Measurements from ENCODE around the gene IMPDH2.
A peak's percentile ranks its signal among the peaks of the same experiment; 100 is the strongest.

IMPDH2 gene

GRCh38 chr3:49028673-49029562, at the start of gene IMPDH2:
TSS of gene IMPDH2 (minus strand) at chr3:49029398. CDS start at chr3:49029350, 48 bp downstream.
- peak; percentile 81 for DNase-seq (ENCODE audit: low read depth)

- DNase-seq (ENCODE audit: low read depth) = no peak
These were observed 47.4 kb upstream of the IMPDH2 start for GRCh38 chr3:49076646-49077045.

- no peak for DNase-seq (ENCODE audit: low read depth)
These were observed 46.9 kb upstream of the IMPDH2 start for GRCh38 chr3:49076116-49076515.

GRCh38 chr3:49058011-49058410, 28.8 kb upstream of the IMPDH2 start:
- DNase-seq (ENCODE audit: low read depth) = no peak

GRCh38 chr3:49057268-49057667, 28.1 kb upstream of the IMPDH2 start:
- no peak for DNase-seq (ENCODE audit: low read depth)

GRCh38 chr3:49054344-49054862, 25.2 kb upstream of the IMPDH2 start:
- DNase-seq (ENCODE audit: low read depth) = no peak

- no peak for DNase-seq (ENCODE audit: low read depth)
These were observed 24.3 kb upstream of the IMPDH2 start for GRCh38 chr3:49053543-49053942.

- DNase-seq (ENCODE audit: low read depth) = no peak
These were observed 6.1 kb upstream of the IMPDH2 start for GRCh38 chr3:49035281-49035680.

- DNase-seq (ENCODE audit: low read depth) = no peak
These were observed 5.5 kb upstream of the IMPDH2 start for GRCh38 chr3:49034650-49035049.

GRCh38 chr3:49032646-49033304, 3.6 kb upstream of the IMPDH2 start:
- DNase-seq (ENCODE audit: low read depth) = no peak

GRCh38 chr3:49030321-49030720, 1.1 kb upstream of the IMPDH2 start:
- DNase-seq (ENCODE audit: low read depth) = no peak

- no peak for DNase-seq (ENCODE audit: low read depth)
These were observed 326 bp upstream of the IMPDH2 start for GRCh38 chr3:49029563-49029884.

- DNase-seq (ENCODE audit: low read depth) = no peak
These were observed 913 bp downstream of the IMPDH2 start for GRCh38 chr3:49028298-49028672.

GRCh38 chr3:49027634-49028033, 1.6 kb downstream of the IMPDH2 start:
- DNase-seq (ENCODE audit: low read depth) = no peak

- no peak for DNase-seq (ENCODE audit: low read depth)
These were observed 2.7 kb downstream of the IMPDH2 start for GRCh38 chr3:49026536-49026935.

- DNase-seq (ENCODE audit: low read depth) = no peak
These were observed 3.2 kb downstream of the IMPDH2 start for GRCh38 chr3:49025793-49026520.

- no peak for DNase-seq (ENCODE audit: low read depth)
These were observed 4.0 kb downstream of the IMPDH2 start for GRCh38 chr3:49025005-49025792.

- no peak for DNase-seq (ENCODE audit: low read depth)
These were observed 4.7 kb downstream of the IMPDH2 start for GRCh38 chr3:49024449-49024848.

- no peak for DNase-seq (ENCODE audit: low read depth)
These were observed 5.4 kb downstream of the IMPDH2 start for GRCh38 chr3:49023775-49024174.

- DNase-seq (ENCODE audit: low read depth) = no peak
These were observed 6.5 kb downstream of the IMPDH2 start for GRCh38 chr3:49022688-49023171.

GRCh38 chr3:49021813-49022687, 7.1 kb downstream of the IMPDH2 start, which contains the start of gene NDUFAF3:
TSS of gene NDUFAF3 (plus strand) at chr3:49022121. CDS start at chr3:49022145, 24 bp downstream.
- peak; percentile 84 for DNase-seq (ENCODE audit: low read depth)

All from stromal cell of bone marrow (primary cell).